ENCODE measurements around the gene DNAJB8. TPM values are rescaled to one million over a fixed set of nuclear protein-coding genes. Genes with fewer than 3 reads are reported as not detected.

Gene DNAJB8
- total and polyA plus RNA-seq, 9 of the 15 experiments (the other 6 are each of a cell fraction or from before 2014, with no cell fraction given): not detected

GRCh38 chr3:128482666-128483656 lies 16.3 kb upstream of the DNAJB8 start (continued):
- TF ChIP-seq SMAD1 (IDR thresholded peaks at IDR 0.05; ENCODE audit: low read depth, low read length, partially characterized antibody) (no peak), MAZ (CRISPR knock-in tag; conservative IDR thresholded peaks at IDR 0.05 in 1 of 2, IDR thresholded peaks at IDR 0.05 in 1 of 2) (peak in 1 of 2 experiments; percentile 74; a peak in 2 of 4 replicates), FIP1L1 (IDR thresholded peaks at IDR 0.05; ENCODE audit: low read depth, low read length, poor library complexity, severe bottlenecking) (no peak), VEZF1 (CRISPR knock-in tag; IDR thresholded peaks at IDR 0.05) (peak; percentile 72), POLR2AphosphoS2 (IDR thresholded peaks at IDR 0.05; ENCODE audit: low read length) (no peak; the same call in 1 of the 2 replicates), MTA2 (IDR thresholded peaks at IDR 0.05; ENCODE audit: low read depth) (peak; percentile 78), ZNF699 (CRISPR knock-in tag; IDR thresholded peaks at IDR 0.05; ENCODE audit: insufficient replicate concordance) (no peak), HNRNPLL (IDR thresholded peaks at IDR 0.05; ENCODE audit: low read depth, low read length, poor library complexity, severe bottlenecking) (no peak), TCF15 (CRISPR knock-in tag; IDR thresholded peaks at IDR 0.05) (no peak), CREB3 (tag; conservative IDR thresholded peaks at IDR 0.05; ENCODE audit: low read depth) (no peak), CBX1 (IDR thresholded peaks at IDR 0.05; ENCODE audit: low read depth) (no peak), CCAR2 (IDR thresholded peaks at IDR 0.05; ENCODE audit: low read depth, low read length) (no peak), ZBTB17 (CRISPR knock-in tag; IDR thresholded peaks at IDR 0.05) (no peak), HDAC3 (IDR thresholded peaks at IDR 0.05; ENCODE audit: borderline replicate concordance, partially characterized antibody) (peak; percentile 66), SIX5 (IDR thresholded peaks at IDR 0.05; ENCODE audit: borderline replicate concordance in 1 of 2, insufficient read depth in 1 of 2, low read depth in 1 of 2, low read length in 2 of 2) (no peak), SMARCC2 (IDR thresholded peaks at IDR 0.05; ENCODE audit: low read depth) (peak; percentile 78), TBL1XR1 (IDR thresholded peaks at IDR 0.05; ENCODE audit: low read length in 2 of 2) (0 out of 4 replicates have a peak, but pooled peaks of 1 of the 2 experiments have one; percentile 45), PBX2 (CRISPR knock-in tag; IDR thresholded peaks at IDR 0.05; ENCODE audit: low read depth) (no peak), PBX2 (tag; conservative IDR thresholded peaks at IDR 0.05; ENCODE audit: low read depth) (peak; percentile 50; the same call in 1 of the 2 replicates), CGGBP1 (CRISPR knock-in tag; IDR thresholded peaks at IDR 0.05) (no peak)

Data from K562 (cell line).